Myocyte (in vitro differentiated cells): Measurements from ENCODE around the gene AP3S2. TPM values are rescaled to one million over a fixed set of nuclear protein-coding genes. Genes with fewer than 3 reads are reported as not detected.
"Not testable (repeated sequence)": the region's sequence is repeated elsewhere in the genome, so short reads cannot be mapped to it uniquely, and the experiment has no call there.

ENCODE experiments used
- DNase-seq: peaks from one replicate; pipeline ENCODE4 v3.0.0-alpha.2; 2012; ENCODE audit warnings: low read depth
- polyA plus RNA-seq: library from polyadenylated mRNA; unstranded; fragments of >200 nt; gene quantifications from one replicate; pipeline ENCODE4 v1.2.1, GENCODE V29; 2012; ENCODE audit warnings: missing spikeins
- total RNA-seq: library from RNA; depleted of rRNA; stranded (reverse); fragments of >200 nt; gene quantifications from 2 replicates; pipeline ENCODE4 v1.2.3, GENCODE V29; 2014

AP3S2 gene
- total RNA-seq = 65.3 and 101 TPM in 2 replicates
- 50.8 TPM for polyA plus RNA-seq

DNA sequence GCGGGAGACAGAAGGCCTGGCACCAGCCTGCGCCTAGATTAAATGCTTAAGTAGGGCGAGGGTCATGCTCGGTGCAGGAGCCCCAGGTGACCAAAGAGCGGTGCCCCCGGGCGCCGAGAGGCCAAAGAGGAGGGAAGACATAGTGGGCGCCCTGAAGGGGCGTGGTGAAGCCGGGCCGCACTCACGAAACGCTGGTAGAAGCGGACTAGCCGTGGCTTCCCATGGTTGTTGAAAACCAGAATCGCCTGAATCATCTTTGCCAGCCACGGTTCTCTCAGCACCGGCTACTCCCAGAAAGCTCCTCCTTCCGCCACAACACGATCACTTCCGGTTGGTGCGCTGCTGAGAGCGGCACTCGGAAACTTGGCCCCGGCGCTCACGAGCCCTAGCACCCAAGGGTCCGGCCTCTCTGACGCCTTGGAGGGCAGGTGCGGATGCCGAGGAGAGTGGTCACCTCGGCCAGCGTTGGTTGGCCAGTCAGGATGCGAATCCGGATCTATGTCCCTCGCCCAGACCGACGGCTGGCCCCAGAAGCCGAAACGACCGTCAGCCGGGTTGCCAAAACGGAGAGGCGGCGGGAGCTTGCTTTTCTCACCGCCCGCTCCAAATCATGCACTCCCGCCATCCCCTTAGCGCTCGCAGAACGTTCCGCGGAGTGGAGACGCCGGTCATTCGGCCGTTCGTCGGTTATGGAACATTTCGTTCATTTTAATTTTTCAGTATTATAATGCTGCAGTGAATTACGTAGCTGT lies at the start of gene AP3S2:
AP3S2 (minus strand) TSS at position 299 of the 752 bp plus-strand sequence; CDS start at position 254, 45 bp downstream.
- DNase-seq = peak; percentile 97

DNA sequence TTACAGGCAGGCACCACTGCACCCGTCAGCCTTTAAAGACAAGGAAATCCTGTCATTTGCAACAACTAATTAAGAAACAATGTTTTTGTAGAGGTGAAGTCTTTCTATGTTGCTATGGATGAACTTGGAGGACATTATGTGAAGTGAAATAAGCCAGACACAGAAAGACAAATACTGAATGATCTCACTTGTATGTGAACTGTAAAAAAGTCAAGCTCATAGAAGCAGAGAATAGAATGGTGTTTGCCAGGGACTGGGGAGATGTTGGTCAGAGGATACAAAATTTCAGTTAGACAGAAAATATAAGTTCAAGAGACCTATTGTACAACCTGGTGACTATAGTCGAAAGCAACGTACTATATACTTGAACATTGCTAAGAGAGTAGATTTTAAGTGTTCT lies 46.1 kb upstream of the AP3S2 start:
- no peak for DNase-seq

DNA sequence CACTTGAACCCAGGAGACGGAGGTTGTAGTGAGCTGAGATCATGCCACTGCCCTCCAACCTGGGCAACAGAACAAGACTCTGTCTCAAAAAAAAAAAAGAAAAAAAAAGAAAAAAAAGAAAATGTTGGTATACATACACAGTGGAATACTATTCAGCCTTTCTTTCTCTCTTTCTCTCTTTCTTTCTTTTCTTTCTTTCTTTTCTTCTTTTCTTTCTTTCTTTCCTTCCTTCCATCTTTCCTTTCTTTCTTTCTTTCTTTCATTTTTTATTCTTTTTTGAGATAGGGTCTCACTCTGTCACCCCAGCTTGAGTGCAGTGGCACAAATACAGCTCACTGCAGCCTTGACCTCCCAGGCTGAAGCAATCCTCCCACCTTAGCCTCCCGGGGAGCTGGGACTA lies 45.6 kb upstream of the AP3S2 start:
- DNase-seq = not testable (repeated sequence)

- no peak for DNase-seq
Measured at GRCh38 chr15:89937365-89938350, 43.9 kb upstream of the AP3S2 start.

GRCh38 chr15:89936786-89937265 lies 43.0 kb upstream of the AP3S2 start:
- no peak for DNase-seq

DNA sequence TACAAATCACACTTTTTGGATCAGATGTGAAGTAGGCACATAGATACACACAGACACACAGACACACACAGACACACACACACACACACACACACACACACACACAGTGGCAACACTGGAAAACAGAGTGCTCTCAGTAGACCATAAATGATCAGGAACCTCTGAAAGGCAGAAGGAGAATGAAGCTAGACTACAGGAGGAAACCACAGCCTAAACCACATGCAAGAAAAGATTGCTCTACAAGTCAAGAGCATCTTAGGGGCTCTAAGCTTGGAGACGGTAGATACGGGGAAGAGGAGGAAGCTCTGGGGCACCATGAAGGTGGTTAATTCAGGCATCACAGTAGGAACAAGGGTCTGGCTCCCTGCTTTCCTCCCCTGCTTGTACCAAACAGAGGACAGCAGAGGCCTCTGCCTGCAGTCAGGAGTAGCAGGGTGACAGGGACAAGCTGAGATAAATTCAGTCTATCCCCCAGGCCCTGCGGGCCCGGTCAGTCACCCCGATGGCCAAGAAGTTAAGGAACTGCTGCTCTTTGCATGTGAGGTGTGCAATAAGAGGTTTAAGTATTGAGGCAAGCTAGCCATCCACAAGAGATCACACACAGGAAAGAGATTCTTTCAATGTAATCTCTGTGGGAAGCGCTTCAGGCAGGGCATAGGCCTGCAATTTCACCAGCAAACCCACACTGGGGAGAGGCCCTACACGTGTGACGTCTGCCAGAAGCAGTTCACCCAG lies 42.4 kb upstream of the AP3S2 start:
- DNase-seq = no peak

DNA sequence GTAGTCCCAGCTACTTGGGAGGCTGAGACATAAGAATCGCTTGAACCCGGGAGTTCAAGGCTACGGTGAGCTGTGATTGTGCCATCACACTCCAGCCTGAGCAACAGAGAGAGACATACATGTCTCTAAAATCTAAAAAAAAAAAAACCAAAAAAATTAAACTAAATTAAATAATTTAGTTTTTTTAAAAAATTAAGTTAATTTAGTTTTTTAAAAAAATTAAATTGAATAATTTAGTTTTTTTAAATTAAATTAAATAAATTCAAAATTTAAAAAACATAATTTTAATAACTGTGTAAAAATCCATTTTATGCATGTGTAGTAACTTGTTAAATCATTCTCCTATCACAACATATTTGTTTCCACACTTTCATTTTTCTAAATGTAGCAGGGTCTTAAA lies 39.1 kb upstream of the AP3S2 start:
- no peak for DNase-seq

- no peak for DNase-seq
Measured at GRCh38 chr15:89928421-89928820, 34.6 kb upstream of the AP3S2 start.

- DNase-seq = no peak
Measured at GRCh38 chr15:89926158-89926557, 32.4 kb upstream of the AP3S2 start.

GRCh38 chr15:89917442-89918101 lies 23.8 kb upstream of the AP3S2 start:
- no peak for DNase-seq

GRCh38 chr15:89916660-89917059 lies 22.9 kb upstream of the AP3S2 start:
- DNase-seq = no peak

- DNase-seq = peak; percentile 62
Measured at GRCh38 chr15:89912674-89913396, 19.0 kb upstream of the AP3S2 start, which contains the start of gene ARPIN. Gene ARPIN (minus strand): TSS chr15:89912952. CDS start chr15:89912835, 117 bp downstream.

DNA sequence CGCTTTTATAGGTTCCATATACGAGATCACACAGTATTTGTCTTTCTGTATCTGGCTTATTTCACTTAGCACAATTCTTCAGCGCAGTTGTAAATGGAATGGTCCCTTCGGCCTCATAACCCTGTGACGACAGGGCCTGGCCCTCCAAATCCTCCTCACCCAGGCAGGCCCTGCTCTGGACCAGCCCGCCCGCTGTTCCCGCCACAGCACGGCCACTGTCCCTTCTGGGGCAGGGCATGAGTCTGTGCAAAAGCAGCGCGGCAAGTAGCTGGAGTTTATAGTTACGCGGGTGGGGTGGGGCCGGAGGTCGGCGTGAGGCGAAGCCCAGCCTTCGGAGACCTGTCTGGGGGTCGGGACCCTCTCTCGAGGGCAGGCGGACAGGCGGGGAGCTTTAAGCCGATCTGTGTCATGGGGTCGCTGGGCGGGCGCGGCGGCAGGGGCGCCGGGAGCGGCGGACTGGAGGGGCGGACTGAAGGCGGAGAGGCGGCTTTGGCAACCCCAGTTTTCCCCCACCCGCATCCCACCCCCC lies 18.4 kb upstream of the AP3S2 start:
- DNase-seq = peak; percentile 34

DNA sequence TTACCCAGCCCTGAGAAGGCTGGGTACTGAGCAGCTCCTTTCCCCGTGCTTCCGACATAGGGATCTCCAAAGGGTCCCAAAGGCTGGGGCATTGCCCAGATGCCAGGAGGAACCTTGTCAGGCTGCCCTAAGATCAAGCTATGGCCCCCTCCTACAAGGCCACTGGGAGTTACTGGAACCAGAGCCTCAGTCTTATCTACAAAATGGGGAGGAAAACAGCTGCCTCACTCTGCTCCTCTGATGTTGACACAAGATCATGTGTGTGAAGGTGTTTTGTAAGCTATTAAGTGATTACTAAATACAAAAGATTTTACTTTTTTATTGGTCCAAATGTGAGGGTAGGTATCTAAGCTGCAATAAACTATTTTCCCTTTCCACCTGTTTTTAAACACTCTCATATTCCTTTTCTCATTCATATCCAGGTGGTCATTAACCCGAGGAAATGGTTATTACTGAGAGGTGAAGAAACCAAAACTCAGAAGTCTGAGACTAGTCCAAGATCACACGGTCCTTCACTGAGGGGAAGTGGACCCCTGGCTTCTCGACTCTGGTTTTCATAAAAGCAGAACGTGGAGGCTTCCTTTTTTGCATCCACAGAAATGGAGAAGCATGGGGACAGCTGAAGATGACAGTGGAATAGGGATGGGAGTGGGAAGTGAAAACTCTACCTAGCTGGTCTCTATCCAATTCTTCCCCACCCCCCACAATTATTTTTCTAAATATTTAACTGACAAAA lies 17.3 kb upstream of the AP3S2 start:
- no peak for DNase-seq

DNA sequence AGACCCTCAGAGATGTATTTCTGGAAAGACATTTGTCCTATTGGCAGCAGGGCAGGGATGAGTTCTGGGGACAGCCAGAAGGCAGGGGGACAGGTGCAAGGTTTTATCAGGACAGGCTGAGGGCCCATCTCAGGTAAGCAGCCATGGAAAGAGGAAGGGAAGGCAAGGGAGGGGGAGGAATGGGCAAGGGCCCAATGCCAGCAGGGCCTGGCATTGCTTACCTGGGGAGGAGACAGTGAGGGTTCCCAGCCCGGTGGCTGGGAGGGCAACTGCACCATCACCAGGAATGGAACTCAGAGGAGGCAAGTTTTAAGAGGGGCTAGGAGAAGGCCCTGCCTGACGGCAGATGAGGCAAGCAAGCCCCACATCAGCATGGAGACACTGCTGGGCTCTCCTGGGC lies 15.8 kb upstream of the AP3S2 start:
- no peak for DNase-seq

- no peak for DNase-seq
Measured at GRCh38 chr15:89908226-89908625, 14.4 kb upstream of the AP3S2 start.

- DNase-seq = no peak
Measured at GRCh38 chr15:89907289-89907688, 13.5 kb upstream of the AP3S2 start.

DNA sequence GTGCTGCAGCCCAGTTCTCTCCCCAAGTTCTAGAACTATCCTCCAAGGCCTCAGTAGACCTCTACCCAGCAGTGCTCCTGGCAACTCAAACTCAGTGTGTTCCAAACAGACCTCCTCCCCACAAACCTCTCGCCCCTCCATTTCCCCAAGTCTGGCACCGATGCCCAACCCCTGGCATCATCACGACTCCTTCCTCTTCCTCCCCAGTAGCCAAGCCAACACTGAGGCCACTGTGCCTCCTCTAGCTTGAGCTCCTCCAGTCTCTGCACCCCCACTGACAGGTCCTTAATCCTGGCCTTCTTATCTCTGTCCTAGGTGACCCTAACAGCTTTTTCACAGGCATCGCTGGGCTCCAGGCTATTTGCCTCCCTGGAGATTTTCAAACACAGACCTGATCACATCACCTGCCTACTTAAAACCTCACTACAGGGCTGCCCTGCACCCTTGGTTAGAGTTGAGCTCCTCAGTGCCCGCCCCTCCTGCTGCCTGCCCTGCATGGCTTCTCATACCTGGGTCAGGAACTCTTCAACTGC lies 12.1 kb upstream of the AP3S2 start:
- DNase-seq = no peak

DNA sequence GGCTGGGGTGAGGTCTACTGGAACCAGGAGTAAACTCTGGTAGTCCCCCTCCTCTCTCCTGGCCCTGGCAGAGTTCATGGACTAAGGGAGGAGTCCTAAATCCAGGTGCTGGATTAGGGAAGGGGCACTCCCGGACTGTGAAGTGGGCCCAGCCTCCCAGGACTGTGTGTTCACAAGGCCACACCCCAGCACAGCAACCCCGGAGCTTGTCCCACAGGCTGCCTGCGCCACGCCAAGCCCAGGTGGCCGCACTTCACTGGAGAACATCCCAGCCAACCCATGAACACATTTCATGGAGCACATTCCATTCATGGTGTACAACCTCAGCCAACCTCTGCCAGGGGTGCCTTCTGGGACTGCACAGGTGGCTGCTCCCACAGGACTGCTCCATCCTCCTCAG lies 10.7 kb upstream of the AP3S2 start:
- no peak for DNase-seq
